NCI-H1417 (cell line): Measurements from ENCODE around the gene PAPPA.

ENCODE experiments used
- DNase-seq, 3 experiments: peaks; one replicate each; lab custom pipeline; 2025; lab: John Stamatoyannopoulos, UW

The PAPPA gene

GRCh38 chr9:116345393-116345792, 191.8 kb downstream of the PAPPA start:
- no peak for DNase-seq

- no peak for DNase-seq
Measured at GRCh38 chr9:116345817-116346216, 192.2 kb downstream of the PAPPA start.

- no peak for DNase-seq
Measured at GRCh38 chr9:116349684-116350083, 196.1 kb downstream of the PAPPA start.

GRCh38 chr9:116350213-116350612, 196.6 kb downstream of the PAPPA start:
- no peak for DNase-seq

GRCh38 chr9:116352958-116353357, 199.4 kb downstream of the PAPPA start:
- DNase-seq = no peak

GRCh38 chr9:116355153-116355921, 201.7 kb downstream of the PAPPA start:
- peak in 2 of 3 experiments; percentile 43 to 61 for DNase-seq

- DNase-seq = no peak
Measured at GRCh38 chr9:116358251-116358650, 204.7 kb downstream of the PAPPA start.

DNA sequence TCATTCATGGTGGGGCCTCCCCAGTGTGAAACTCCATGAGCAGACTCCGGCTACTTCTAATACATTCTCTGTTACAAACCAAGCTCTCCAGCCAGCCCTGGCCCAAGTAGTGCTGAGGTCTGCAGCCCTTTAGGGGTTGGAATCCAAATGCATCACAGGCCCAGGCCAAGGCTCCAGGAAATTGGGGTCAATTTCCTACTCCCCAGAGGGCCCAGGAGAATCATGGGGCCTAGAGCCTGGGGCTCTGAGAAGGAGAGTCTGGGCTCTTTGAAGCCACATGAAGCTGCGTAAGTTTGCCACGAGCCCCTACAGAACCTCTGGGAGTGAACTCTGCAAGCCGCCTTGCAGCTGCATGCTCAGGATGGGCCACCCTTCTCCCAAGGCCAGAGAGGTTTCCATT, 206.4 kb downstream of the PAPPA start:
- no peak for DNase-seq

DNA sequence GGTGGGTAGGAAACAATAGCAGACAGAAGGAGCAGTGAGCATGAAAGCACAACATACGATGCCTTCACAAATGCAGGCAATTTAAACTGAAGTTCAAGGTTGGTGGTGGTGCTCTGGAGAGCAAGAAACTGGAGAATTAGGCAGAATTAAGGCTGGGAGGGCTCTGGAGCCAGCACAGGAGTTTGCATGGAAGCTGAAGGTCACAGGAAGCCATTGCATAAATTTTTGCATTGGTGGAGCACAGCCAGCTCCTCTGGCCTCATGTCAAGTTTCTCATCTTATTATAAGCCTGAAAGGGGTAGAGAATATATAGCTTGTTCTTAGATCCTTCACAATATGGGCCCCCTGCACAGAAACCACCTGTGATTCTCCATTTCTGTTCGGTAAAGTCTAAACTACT, 207.4 kb downstream of the PAPPA start:
- DNase-seq = no peak

- no peak for DNase-seq
Measured at GRCh38 chr9:116361547-116361946, 208.0 kb downstream of the PAPPA start.

DNA sequence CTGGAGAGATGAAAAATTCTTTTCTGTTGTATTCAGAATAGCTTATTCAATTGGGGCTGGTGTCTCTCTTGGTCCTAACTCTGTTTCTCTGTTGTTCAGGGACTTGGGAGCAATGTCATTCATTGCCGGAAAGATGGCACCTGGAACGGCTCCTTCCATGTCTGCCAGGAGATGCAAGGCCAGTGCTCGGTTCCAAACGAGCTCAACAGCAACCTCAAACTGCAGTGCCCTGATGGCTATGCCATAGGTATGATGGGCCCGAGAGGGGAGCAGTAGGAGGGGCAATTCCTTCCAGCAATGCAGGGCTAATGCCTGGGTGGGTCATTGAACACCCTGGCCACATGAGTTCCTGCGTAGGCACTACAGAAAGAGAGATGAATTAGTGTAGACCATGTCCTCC, 208.9 kb downstream of the PAPPA start:
- DNase-seq = no peak

DNA sequence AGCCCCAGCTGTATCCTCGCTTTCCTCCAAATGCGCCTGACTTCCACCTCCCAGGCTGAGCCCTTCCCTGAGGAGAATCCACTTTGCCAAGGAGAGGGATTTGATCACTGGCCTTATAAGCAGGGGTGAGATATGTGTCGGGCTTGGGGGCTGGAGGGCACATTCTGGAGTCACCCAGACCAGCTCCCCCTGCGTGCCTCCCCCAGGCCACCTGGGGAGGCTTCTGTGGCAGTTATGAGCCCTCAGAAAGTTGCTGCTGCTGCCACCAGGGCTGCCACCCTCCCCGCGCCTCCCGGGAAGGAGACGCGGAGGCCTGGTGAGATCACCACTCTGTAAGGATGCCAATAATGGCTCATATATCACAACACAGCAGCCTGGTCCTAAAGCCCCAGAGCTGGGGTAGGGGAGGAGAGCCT, 211.5 kb downstream of the PAPPA start:
- peak in 2 of 3 experiments; percentile 4 to 24 for DNase-seq

- DNase-seq = no peak
Measured at GRCh38 chr9:116366241-116366640, 212.7 kb downstream of the PAPPA start.

GRCh38 chr9:116368680-116369079, 215.1 kb downstream of the PAPPA start:
- DNase-seq = no peak

GRCh38 chr9:116369706-116370105, 216.1 kb downstream of the PAPPA start:
- DNase-seq = no peak

- DNase-seq = no peak
Measured at GRCh38 chr9:116370556-116370955, 217.0 kb downstream of the PAPPA start.

- DNase-seq = no peak
Measured at GRCh38 chr9:116372081-116372673, 218.6 kb downstream of the PAPPA start.

- no peak for DNase-seq
Measured at GRCh38 chr9:116372786-116373185, 219.2 kb downstream of the PAPPA start.

DNA sequence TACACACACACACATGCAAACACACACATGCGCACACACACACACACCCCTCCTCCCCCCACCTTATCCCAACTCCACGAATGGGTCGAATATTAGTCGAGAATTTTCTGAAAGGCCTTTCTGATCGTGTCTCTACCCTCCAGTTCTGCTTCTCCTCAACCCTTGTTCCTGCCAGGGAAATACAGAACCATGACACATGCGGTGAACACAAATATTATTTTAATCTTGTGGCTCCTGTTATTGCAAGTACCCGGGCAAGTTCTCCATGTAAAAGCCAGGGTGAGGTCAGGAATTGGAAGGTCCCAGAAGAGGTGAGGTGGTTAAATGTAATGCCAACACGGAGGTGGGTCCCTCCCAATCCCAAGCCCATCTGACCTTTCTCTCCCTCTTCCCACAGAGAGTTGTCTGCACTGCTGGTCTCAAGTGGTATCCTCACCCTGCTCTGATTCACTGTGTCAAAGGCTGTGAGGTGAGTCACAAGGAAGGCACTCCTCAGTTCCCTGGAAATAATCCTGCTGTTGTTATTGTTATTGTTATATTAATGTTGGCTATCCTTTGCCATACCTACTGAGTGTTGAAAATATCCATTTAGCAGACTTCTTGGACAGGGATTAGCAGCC, 223.7 kb downstream of the PAPPA start:
- DNase-seq = no peak

DNA sequence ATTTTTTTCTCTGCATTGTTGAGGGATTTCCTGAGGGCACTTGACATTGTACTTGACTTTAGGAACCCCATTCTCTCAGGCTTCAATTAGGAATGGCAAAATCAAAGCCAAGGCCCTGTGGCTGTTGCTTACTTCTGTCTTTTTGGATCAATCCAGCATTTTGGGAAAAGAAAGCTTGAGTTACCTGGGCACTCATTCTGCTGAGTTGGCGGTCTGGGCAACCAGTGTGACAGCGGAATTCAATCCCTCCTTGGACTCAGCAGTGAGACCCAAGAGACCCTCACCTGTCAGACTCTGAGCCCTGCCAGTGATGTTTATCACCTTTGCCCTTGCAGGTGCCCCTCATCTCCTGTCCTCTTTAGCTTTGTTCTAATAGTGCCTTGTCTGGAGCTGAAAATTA, 225.3 kb downstream of the PAPPA start:
- DNase-seq = no peak

DNA sequence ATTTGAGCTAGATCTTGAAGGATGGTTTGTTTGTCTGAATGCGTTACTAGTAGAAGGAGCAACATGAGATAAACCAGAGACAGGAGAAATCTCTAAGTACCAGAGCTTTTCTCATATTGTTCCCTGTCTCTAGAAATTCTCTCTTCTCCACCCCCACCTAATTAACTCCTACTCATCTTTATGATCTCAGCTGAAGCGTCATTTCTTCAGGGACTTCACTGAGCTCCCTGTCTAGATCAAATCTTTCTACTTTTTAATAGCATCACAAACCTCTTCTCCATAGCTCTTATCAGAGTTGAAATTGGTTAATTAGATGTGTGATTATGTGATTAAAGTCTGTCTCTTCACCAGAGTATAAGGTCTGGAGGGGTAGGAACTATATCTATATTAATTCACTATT, 226.2 kb downstream of the PAPPA start:
- no peak for DNase-seq

- no peak for DNase-seq
Measured at GRCh38 chr9:116380496-116380995, 227.0 kb downstream of the PAPPA start.

DNA sequence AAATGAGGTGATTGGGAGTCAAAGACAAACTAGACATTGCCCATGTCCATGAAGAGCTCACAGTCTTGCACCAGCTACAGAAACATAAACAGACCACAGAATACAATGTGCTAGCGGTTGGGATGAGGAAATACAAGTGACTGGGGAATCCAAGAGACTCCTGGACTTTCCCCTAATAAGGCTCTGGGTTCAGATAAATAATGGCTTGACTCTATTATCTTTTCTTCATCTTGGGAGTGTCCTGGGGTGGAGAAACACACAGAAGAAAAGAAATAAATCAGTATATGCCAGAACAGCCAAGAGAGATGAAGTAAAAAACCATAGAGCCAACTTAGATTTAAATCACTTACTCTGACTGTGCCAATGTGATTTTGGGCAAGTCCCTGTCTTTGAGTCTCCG, 227.8 kb downstream of the PAPPA start:
- DNase-seq = no peak
